Nephron progenitor cell (in vitro differentiated cells): ENCODE data around the gene ADAM12.
A peak's percentile ranks its signal among the peaks of the same experiment; 100 is the strongest.

Source experiments
- DNase-seq: peaks from one replicate; pipeline ENCODE4 v3.0.0; 2021
- H3K27ac Mint-ChIP-seq: 2 replicates; pipeline ENCODE4 v1.8.0; 2021; ENCODE audit warnings: mild to moderate bottlenecking, moderate library complexity, mixed read lengths
- H3K27me3 Mint-ChIP-seq: 2 replicates; pipeline ENCODE4 v1.8.0; 2021; ENCODE audit warnings: mild to moderate bottlenecking, low read depth, mixed read lengths; ENCODE audit not compliant: poor library complexity
- H3K36me3 Mint-ChIP-seq: 2 replicates; pipeline ENCODE4 v1.8.0; 2021; ENCODE audit warnings: low read depth, mixed read lengths
- H3K4me1 Mint-ChIP-seq: 2 replicates; pipeline ENCODE4 v1.8.0; 2021; ENCODE audit warnings: mixed read lengths
- H3K4me3 Mint-ChIP-seq: 2 replicates; pipeline ENCODE4 v1.8.0; 2021; ENCODE audit warnings: mild to moderate bottlenecking, moderate library complexity, mixed read lengths
- H3K9me3 Mint-ChIP-seq: 2 replicates; pipeline ENCODE4 v1.8.0; 2021; ENCODE audit warnings: mild to moderate bottlenecking, moderate library complexity, mixed read lengths
- TF ChIP-seq, protein P1 (sequence below): fragments of 200-600 bp; sonication (generic); IDR thresholded peaks from 2 replicates; pipeline ENCODE4 v1.5.0; 2021; ENCODE audit warnings: antibody characterized with exemption

ADAM12 gene

DNA sequence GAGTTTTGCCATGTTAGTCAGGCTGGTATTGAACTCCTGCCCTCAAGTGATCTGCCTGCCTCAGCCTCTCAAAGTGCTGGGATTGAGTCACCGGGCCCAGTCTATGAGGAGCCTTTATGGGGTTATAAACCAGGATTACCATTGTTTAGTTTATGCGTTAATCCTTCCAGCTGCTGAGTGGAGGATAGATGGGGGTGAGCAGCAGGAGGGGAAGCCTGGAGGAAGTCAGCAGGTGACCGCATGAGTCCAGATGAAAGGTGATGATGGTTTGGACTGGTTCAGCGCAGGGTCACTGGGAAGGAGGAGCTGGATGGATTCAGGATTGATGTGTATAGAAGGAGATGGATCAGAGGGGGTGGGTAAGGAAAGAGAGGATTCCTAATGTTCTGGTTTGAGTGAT lies 197.1 kb downstream of the ADAM12 start:
- Mint-ChIP-seq H3K4me3 (no peak overlapping the region), H3K36me3 (no peaks in the 10 kb centered on the region), H3K4me1 (peaks cover 19% of the 10 kb centered on the region), H3K27ac (peak overlapping the region; percentile 18), H3K27me3 (peaks cover 3% of the 10 kb centered on the region), H3K9me3 (no peaks in the 10 kb centered on the region)
- no peak for DNase-seq
- TF ChIP-seq, protein P1, sequence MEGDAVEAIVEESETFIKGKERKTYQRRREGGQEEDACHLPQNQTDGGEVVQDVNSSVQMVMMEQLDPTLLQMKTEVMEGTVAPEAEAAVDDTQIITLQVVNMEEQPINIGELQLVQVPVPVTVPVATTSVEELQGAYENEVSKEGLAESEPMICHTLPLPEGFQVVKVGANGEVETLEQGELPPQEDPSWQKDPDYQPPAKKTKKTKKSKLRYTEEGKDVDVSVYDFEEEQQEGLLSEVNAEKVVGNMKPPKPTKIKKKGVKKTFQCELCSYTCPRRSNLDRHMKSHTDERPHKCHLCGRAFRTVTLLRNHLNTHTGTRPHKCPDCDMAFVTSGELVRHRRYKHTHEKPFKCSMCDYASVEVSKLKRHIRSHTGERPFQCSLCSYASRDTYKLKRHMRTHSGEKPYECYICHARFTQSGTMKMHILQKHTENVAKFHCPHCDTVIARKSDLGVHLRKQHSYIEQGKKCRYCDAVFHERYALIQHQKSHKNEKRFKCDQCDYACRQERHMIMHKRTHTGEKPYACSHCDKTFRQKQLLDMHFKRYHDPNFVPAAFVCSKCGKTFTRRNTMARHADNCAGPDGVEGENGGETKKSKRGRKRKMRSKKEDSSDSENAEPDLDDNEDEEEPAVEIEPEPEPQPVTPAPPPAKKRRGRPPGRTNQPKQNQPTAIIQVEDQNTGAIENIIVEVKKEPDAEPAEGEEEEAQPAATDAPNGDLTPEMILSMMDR = no peak

DNA sequence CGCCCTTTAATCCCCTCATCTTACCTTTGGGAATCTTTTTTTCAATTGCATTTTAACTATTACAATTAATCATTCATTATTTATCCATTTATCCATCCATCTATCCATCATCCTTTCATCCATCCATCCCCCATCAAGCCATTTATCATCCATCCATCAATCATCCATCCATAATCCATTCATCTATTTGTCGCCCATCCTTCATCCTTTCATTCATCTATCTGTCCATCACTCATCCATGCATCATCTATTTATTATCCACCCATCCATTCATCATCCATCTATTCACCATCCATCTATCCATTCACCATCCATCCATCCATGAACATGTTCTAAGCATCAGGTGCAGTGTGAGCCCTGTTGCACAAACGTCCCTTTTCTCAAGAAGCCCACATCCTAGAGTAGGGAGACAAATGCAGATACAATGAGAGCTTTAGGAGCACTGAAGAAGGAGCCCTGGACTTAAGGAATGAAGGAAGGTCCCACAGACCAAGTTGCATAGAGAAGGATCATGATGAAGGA lies 199.5 kb downstream of the ADAM12 start:
- TF ChIP-seq, protein P1 = no peak
- Mint-ChIP-seq H3K27ac (no peak overlapping the region), H3K4me3 (no peak overlapping the region), H3K4me1 (peaks cover 20% of the 10 kb centered on the region), H3K9me3 (no peaks in the 10 kb centered on the region), H3K36me3 (no peaks in the 10 kb centered on the region), H3K27me3 (peaks cover 3% of the 10 kb centered on the region)
- DNase-seq = no peak

DNA sequence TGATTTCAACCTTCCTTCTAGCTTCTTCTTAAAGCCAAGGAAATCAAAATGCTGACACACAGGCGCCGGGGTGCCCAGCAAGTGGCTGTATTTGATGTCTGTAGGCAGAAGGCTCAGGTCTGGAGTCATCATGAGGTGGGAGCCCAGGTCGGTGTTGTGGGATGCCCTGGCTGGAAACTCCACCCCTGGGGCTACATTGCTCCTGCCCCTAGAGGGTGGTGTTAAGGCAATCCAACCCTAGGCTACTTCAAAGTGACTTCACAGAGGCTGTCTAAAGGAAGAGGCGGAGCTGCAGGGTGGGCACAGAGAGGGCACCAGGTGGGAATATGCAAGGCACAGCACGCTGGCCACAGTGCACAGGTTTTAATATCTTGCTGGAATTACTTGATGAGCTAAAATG lies 200.9 kb downstream of the ADAM12 start:
- Mint-ChIP-seq H3K9me3 (no peaks in the 10 kb centered on the region), H3K4me3 (no peak overlapping the region), H3K4me1 (peaks cover 20% of the 10 kb centered on the region), H3K27ac (no peak overlapping the region), H3K36me3 (no peaks in the 10 kb centered on the region), H3K27me3 (peaks cover 3% of the 10 kb centered on the region)
- DNase-seq = no peak
- TF ChIP-seq, protein P1 = no peak

DNA sequence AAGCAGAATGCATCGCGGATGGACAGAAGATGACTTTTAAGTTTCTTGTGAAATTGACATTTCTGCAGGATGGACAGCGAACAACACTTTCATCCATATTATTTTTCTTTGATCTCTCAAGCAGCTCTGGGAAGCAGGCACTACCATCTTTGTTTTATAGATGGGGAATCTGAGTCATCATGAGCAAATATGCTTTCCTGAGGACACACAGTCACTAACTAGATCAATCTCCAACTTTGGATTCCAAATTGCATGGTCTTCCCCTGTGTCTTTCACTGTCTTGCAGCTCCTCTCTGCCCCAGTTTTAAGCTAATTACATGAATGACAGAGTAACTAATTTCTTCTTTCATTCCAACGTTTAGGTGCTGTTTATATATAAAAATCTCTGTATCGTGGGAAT lies 201.5 kb downstream of the ADAM12 start:
- H3K9me3 Mint-ChIP-seq = no peaks in the 10 kb centered on the region
- no peak overlapping the region for H3K27ac Mint-ChIP-seq
- peaks cover 20% of the 10 kb centered on the region for H3K4me1 Mint-ChIP-seq
- H3K4me3 Mint-ChIP-seq = no peak overlapping the region
- peaks cover 3% of the 10 kb centered on the region for H3K27me3 Mint-ChIP-seq
- DNase-seq = no peak
- H3K36me3 Mint-ChIP-seq = no peaks in the 10 kb centered on the region
- TF ChIP-seq, protein P1 = no peak

DNA sequence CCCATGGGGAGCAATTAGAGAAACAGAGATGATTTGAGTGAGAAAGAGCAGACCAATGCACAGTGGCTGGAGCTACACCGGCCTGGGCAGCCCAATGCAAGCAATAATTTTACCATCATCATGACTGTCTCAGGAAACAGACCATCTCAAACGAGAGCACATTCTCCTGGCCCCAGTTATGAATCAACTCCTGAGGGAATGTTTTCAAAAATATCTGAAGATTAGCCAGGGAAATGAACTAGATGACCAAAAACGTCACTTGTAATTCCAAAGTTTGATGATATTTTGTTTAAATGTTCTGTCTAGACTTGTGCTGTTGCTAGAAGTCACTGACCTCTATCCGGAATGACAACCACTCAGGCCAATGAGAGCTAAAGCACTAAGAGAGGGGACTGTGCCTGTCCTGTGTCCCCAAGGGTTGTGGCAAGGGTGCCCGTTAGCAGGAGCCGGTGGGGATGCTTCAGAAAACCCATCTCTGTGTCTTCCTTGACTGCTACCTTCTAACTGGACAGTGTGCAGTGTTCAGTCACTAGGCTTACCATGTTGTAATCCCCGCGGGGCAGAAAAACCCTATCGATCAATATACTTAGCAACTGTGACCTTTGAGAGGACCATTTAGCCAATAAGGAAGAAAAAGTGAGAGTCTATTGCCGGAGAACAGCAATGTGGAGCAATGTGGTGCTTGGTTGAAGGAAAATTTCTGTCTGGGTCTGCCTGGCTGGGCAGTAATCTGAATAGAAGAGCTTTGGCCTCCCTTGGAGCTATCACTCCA lies 202.4 kb downstream of the ADAM12 start:
- H3K27ac Mint-ChIP-seq = no peak overlapping the region
- no peaks in the 10 kb centered on the region for H3K9me3 Mint-ChIP-seq
- peaks cover 25% of the 10 kb centered on the region for H3K4me1 Mint-ChIP-seq
- H3K36me3 Mint-ChIP-seq = no peaks in the 10 kb centered on the region
- TF ChIP-seq, protein P1 = no peak
- no peak for DNase-seq
- H3K27me3 Mint-ChIP-seq = peaks cover 3% of the 10 kb centered on the region
- H3K4me3 Mint-ChIP-seq = no peak overlapping the region

DNA sequence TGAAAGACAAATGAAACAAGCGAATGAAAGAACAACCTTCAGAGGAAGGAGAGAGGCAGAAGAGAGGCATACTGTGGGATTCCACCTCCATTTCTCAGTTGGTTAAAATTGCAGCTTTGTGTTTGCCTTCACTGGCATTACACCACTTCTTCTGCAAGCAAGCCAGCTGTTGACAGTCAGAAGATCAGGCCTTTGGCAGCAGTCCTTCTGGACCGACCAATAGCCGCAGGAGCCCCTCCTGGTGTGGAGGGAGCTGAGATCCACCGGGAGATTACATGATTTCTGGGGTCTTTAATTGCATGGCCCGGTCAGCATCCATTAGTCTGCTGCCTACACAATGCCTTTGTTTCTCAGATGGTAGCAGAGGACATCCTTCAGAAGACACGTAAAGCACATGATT lies 206.7 kb downstream of the ADAM12 start:
- Mint-ChIP-seq H3K9me3 (no peaks in the 10 kb centered on the region), H3K4me1 (peaks cover 25% of the 10 kb centered on the region), H3K36me3 (no peaks in the 10 kb centered on the region), H3K27ac (no peak overlapping the region), H3K27me3 (peaks cover 6% of the 10 kb centered on the region), H3K4me3 (no peak overlapping the region)
- TF ChIP-seq, protein P1 = no peak
- DNase-seq = no peak
